Esophagus squamous epithelium (tissue), 5 donors: Measurements from ENCODE around the gene SF3A2. TPM values are rescaled to one million over a fixed set of nuclear protein-coding genes. Genes with fewer than 3 reads are reported as not detected.

Experiments
- DNase-seq: peaks from one replicate; lab custom pipeline; 2025; lab: John Stamatoyannopoulos, UW
- H3K27ac ChIP-seq, 4 donors: fragments of 200-600 bp; sonication (generic); one replicate each; pipeline ENCODE4 v1.5.1; 2016 to 2019; ENCODE audit warnings: mild to moderate bottlenecking in 1 of 4
- H3K27me3 ChIP-seq, 4 donors: fragments of 200-600 bp; sonication (generic); 1 replicate in 3 of 4; 2 replicates in 1 of 4; pipeline versions ENCODE4 v1.5.1 to v1.6.0; 2017 to 2021; ENCODE audit warnings: antibody characterized with exemption in 1 of 4
- H3K36me3 ChIP-seq, 3 donors: fragments of 200-600 bp; sonication (generic); one replicate each; pipeline ENCODE4 v1.5.1; 2016 to 2019
- H3K4me1 ChIP-seq, 3 donors: fragments of 200-600 bp; sonication (generic); one replicate each; pipeline ENCODE4 v1.5.1; 2017 to 2019
- H3K4me3 ChIP-seq, 4 donors: fragments of 200-600 bp; sonication (generic); 1 replicate in 3 of 4; 2 replicates in 1 of 4; pipeline ENCODE4 v1.5.1; 2016 to 2019; ENCODE audit warnings: mild to moderate bottlenecking in 2 of 4, moderate library complexity in 1 of 4
- H3K9me3 ChIP-seq, 3 donors: fragments of 200-600 bp; sonication (generic); one replicate each; pipeline ENCODE4 v1.5.1; 2016 to 2019
- CTCF ChIP-seq, 6 experiments: fragments of 450-650 bp in 4 of 6; fragments of 200-600 bp in 2 of 6; sonication (generic) in 2 of 6; IDR thresholded peaks; one replicate each; pipeline ENCODE4 v1.5.1; 2016 to 2019; ENCODE audit warnings: antibody characterized with exemption in 6 of 6, mild to moderate bottlenecking in 4 of 6, moderate library complexity in 4 of 6
- POLR2A ChIP-seq, 4 donors: fragments of 450-650 bp; IDR thresholded peaks; one replicate each; pipeline ENCODE4 v1.6.1; 2017; ENCODE audit warnings: antibody characterized with exemption in 4 of 4, mild to moderate bottlenecking in 4 of 4, moderate library complexity in 3 of 4
- WGBS, 2 donors: methylation state at CpG; one replicate each; pipeline ENCODE4 v1.1.5; 2018; 5-methylcytosine and 5-hydroxymethylcytosine counted together
- intact Hi-C: fragments of 100-400 bp; cut with DNase I; formaldehyde crosslinking; loops from one replicate; pipeline ENCODE4 v1.15.0; 2022
- total RNA-seq, 4 donors: library from RNA; depleted of rRNA; stranded (reverse); fragments of >200 nt; gene quantifications; one replicate each; pipeline ENCODE4 v1.1.0, GENCODE V29; 2016
- donor health status: DM: yes; HTN: yes; CAD: no.

The SF3A2 gene
- total RNA-seq, 4 donors from 2014 or later = 19.3 to 39.7 (median 31.3) TPM

GRCh38 chr19:2243274-2244124 lies 6.9 kb downstream of the SF3A2 start:
- WGBS, 2 donors = 80 to 91% methylated on average over 12 of the region's 32 CpGs
- H3K27me3 ChIP-seq = peaks cover 0 to 7% (median 0%) of the 10 kb centered on the region in 4 donors
- H3K27ac ChIP-seq = no peak overlapping the region
- peaks cover 30 to 58% (median 39%) of the 10 kb centered on the region in 3 donors for H3K4me1 ChIP-seq
- intact Hi-C loops = no loop called here
- no peak for DNase-seq
- H3K4me3 ChIP-seq = no peak overlapping the region
- no peaks in the 10 kb centered on the region for H3K9me3 ChIP-seq
- no peak for TF ChIP-seq CTCF (IDR thresholded peaks at IDR 0.05)
- no peak for TF ChIP-seq POLR2A (IDR thresholded peaks at IDR 0.05)
- H3K36me3 ChIP-seq = peaks cover 43 to 63% (median 49%) of the 10 kb centered on the region in 3 donors

GRCh38 chr19:2244125-2244411 lies 7.4 kb downstream of the SF3A2 start:
- 94% methylated on average over 3 of the region's 12 CpGs; no CpG with 5 or more reads in 1 of the 2 donors for WGBS, 2 donors
- peaks cover 30 to 53% (median 34%) of the 10 kb centered on the region in 3 donors for H3K4me1 ChIP-seq
- intact Hi-C loops = no loop called here
- H3K4me3 ChIP-seq = no peak overlapping the region
- H3K36me3 ChIP-seq = peaks cover 43 to 69% (median 55%) of the 10 kb centered on the region in 3 donors
- H3K27me3 ChIP-seq = peaks cover 0 to 9% (median 0%) of the 10 kb centered on the region in 4 donors
- H3K27ac ChIP-seq = no peak overlapping the region
- no peaks in the 10 kb centered on the region for H3K9me3 ChIP-seq
- no peak for TF ChIP-seq CTCF (IDR thresholded peaks at IDR 0.05)
- no peak for TF ChIP-seq POLR2A (IDR thresholded peaks at IDR 0.05)
- DNase-seq = no peak

- Histone ChIP-seq H3K4me1 (peaks cover 30 to 53% (median 30%) of the 10 kb centered on the region in 3 donors), H3K27me3 (peaks cover 0 to 13% (median 0%) of the 10 kb centered on the region in 4 donors), H3K9me3 (no peaks in the 10 kb centered on the region), H3K36me3 (peaks cover 43 to 73% (median 55%) of the 10 kb centered on the region in 3 donors), H3K4me3 (no peak overlapping the region), H3K27ac (no peak overlapping the region)
- DNase-seq = no peak
- intact Hi-C loops = no loop called here
- no peak for TF ChIP-seq CTCF (IDR thresholded peaks at IDR 0.05)
- no peak for TF ChIP-seq POLR2A (IDR thresholded peaks at IDR 0.05)
- 80% methylated on average over 2 of the region's 21 CpGs; no CpG with 5 or more reads in 1 of the 2 donors for WGBS, 2 donors
Observed at GRCh38 chr19:2244486-2244885, 7.9 kb downstream of the SF3A2 start.

GRCh38 chr19:2245273-2245672 lies 8.6 kb downstream of the SF3A2 start:
- Histone ChIP-seq H3K9me3 (no peaks in the 10 kb centered on the region), H3K27me3 (peaks cover 0 to 21% (median 6%) of the 10 kb centered on the region in 4 donors), H3K4me3 (no peak overlapping the region), H3K36me3 (peaks cover 43 to 73% (median 55%) of the 10 kb centered on the region in 3 donors), H3K27ac (no peak overlapping the region), H3K4me1 (peaks cover 26 to 53% (median 30%) of the 10 kb centered on the region in 3 donors)
- WGBS, 2 donors = 98% methylated on average over 12 of the region's 15 CpGs; no CpG with 5 or more reads in 1 of the 2 donors
- DNase-seq = no peak
- intact Hi-C loops = no loop called here
- TF ChIP-seq POLR2A (IDR thresholded peaks at IDR 0.05) = no peak
- TF ChIP-seq CTCF (IDR thresholded peaks at IDR 0.05) = no peak

- Histone ChIP-seq H3K4me1 (peaks cover 22 to 53% (median 30%) of the 10 kb centered on the region in 3 donors), H3K27ac (no peak overlapping the region), H3K36me3 (peaks cover 43 to 73% (median 55%) of the 10 kb centered on the region in 3 donors), H3K9me3 (no peaks in the 10 kb centered on the region), H3K27me3 (peaks cover 7 to 29% (median 8%) of the 10 kb centered on the region in 4 donors), H3K4me3 (no peak overlapping the region)
- TF ChIP-seq CTCF (IDR thresholded peaks at IDR 0.05) = no peak
- intact Hi-C loops = no loop called here
- 97 to 98% methylated on average over 10 to 13 of the region's 25 CpGs for WGBS, 2 donors
- no peak for DNase-seq
Observed at GRCh38 chr19:2246014-2246620, 9.5 kb downstream of the SF3A2 start.
